HFFc6 (cell line): ENCODE measurements around the gene P2RX7. TPM values are rescaled to one million over a fixed set of nuclear protein-coding genes. Genes with fewer than 3 reads are reported as not detected.

Experiments
- DNase-seq: peaks from one replicate; pipeline ENCODE4 v3.0.0-alpha.2; 2018
- H3K27ac Mint-ChIP-seq: 2 replicates; pipeline ENCODE4 v1.8.0; 2020; ENCODE audit warnings: mild to moderate bottlenecking, mixed read lengths
- H3K27me3 Mint-ChIP-seq: 2 replicates; pipeline ENCODE4 v1.8.0; 2021; ENCODE audit warnings: mild to moderate bottlenecking, moderate library complexity, mixed read lengths; ENCODE audit not compliant: insufficient read depth
- H3K36me3 Mint-ChIP-seq: 2 replicates; pipeline ENCODE4 v1.8.0; 2021; ENCODE audit warnings: low read depth, mixed read lengths
- H3K4me1 Mint-ChIP-seq: 2 replicates; pipeline ENCODE4 v1.8.0; 2020; ENCODE audit warnings: low read depth, mixed read lengths
- H3K4me3 Mint-ChIP-seq: 2 replicates; pipeline ENCODE4 v1.8.0; 2020; ENCODE audit warnings: mild to moderate bottlenecking, moderate library complexity, mixed read lengths
- H3K9me3 Mint-ChIP-seq: 2 replicates; pipeline ENCODE4 v1.8.0; 2020; ENCODE audit warnings: mild to moderate bottlenecking, mixed read lengths
- CTCF ChIP-seq: fragments of 200-600 bp; sonication (generic); IDR thresholded peaks from 2 replicates; pipeline ENCODE4 v1.5.0; 2021; ENCODE audit warnings: antibody characterized with exemption, mild to moderate bottlenecking
- total RNA-seq, 6 experiments: library from RNA; stranded (reverse); fragmentation: NEBNext Ultra II Directional; extraction: Animal tissue kit (Norgen Biotek cat#: 25700); gene quantifications; 2 replicates in 1 of 6; 3 replicates in 5 of 6; pipeline ENCODE4 v1.2.3, GENCODE V29; 2021

Gene P2RX7
- total RNA-seq, 6 experiments from 2014 or later: 0.17 to 0.32 (median 0.24) TPM

GRCh38 chr12:121237415-121237814, 104.7 kb downstream of the P2RX7 start:
- no peaks in the 10 kb centered on the region; the same call in 1 of the 2 replicates for H3K36me3 Mint-ChIP-seq
- H3K4me3 Mint-ChIP-seq: no peak overlapping the region
- no peak for TF ChIP-seq CTCF
- no peak for DNase-seq
- H3K4me1 Mint-ChIP-seq: no peaks in the 10 kb centered on the region
- no peaks in the 10 kb centered on the region for H3K9me3 Mint-ChIP-seq
- H3K27ac Mint-ChIP-seq: no peak overlapping the region
- H3K27me3 Mint-ChIP-seq: peaks cover 2% of the 10 kb centered on the region; the same call in 1 of the 2 replicates

Other genes with a start within 250 kb of the P2RX7 start
- gene SPPL3, start 228.5 kb upstream of the P2RX7 start, total RNA-seq: 10 to 100 TPM; 35.3 to 59.1 (median 47.1) TPM
- not detected for gene HNF1A, start 154.3 kb upstream of the P2RX7 start, total RNA-seq
- gene C12orf43, start 116.4 kb upstream of the P2RX7 start, total RNA-seq: 10 to 100 TPM; 16.6 to 20.3 (median 19.3) TPM
- gene OASL, start 93.6 kb upstream of the P2RX7 start, total RNA-seq: not detected
- gene P2RX4, start 77.3 kb downstream of the P2RX7 start, total RNA-seq: 10 to 100 TPM in 2 of 6 experiments, 1 to 10 TPM in 4; 7.7 to 13.0 (median 9.6) TPM
- 10 to 100 TPM; 27.8 to 35.3 (median 31.1) TPM for gene CAMKK2, start 163.8 kb downstream of the P2RX7 start, total RNA-seq
- gene ANAPC5, start 219.5 kb downstream of the P2RX7 start, total RNA-seq: 100 to 1,000 TPM in 1 of 6 experiments, 10 to 100 TPM in 5; 84.5 to 103 (median 93.5) TPM